ENCODE measurements around the gene RARS1. TPM values are rescaled to one million over a fixed set of nuclear protein-coding genes. Genes with fewer than 3 reads are reported as not detected.
"Not testable (repeated sequence)": the region's sequence is repeated elsewhere in the genome, so short reads cannot be mapped to it uniquely, and the experiment has no call there.

RARS1 gene
- total RNA-seq, 1 experiment from 2014 or later, result 128 TPM

DNA sequence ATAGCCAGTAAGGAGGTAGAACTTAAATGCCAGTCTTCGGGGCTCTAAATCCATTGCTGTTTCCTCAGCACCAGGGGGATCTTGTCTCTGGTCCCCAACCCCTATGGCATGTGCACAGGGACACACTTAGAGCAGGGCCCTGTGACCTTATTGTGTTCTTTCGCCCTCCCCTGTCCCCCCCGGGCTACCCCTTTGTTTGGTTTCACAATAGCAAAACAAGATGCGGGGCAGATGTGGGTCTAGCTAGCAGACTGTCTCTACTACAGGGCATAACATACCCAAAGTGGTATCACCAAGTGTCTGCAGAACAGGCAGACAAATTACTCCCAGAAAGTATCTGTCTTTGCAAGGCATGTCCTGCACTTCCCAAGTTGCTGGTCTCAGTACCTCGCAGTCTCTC, 44.9 kb downstream of the RARS1 start:
- H3K27me3 ChIP-seq (ENCODE audit: control insufficient read depth, insufficient read depth, low read length), result no peaks in the 10 kb centered on the region
- H3K36me3 ChIP-seq (ENCODE audit: control insufficient read depth, insufficient read depth, low read length), result no peaks in the 10 kb centered on the region
- no peaks in the 10 kb centered on the region for H3K9me3 ChIP-seq (ENCODE audit: control insufficient read depth, insufficient read depth, low read depth, low read length)
- H3K4me1 ChIP-seq (ENCODE audit: control insufficient read depth, insufficient read depth, low read length), result no peaks in the 10 kb centered on the region
- BruUV-seq (replicated peaks), result no TSS peak
- H3K4me3 ChIP-seq (ENCODE audit: low read depth in 2 of 2, low read length in 2 of 2), result no peak overlapping the region
- TF ChIP-seq REST (IDR thresholded peaks at IDR 0.05; ENCODE audit: insufficient read depth in 1 of 2, low read depth in 2 of 2, low read length in 1 of 2) (no peak), TCF7L2 (IDR thresholded peaks at IDR 0.05; ENCODE audit: low read depth, low read length) (no peak), CTCF (IDR thresholded peaks at IDR 0.05) (no peak), POLR2AphosphoS5 (IDR thresholded peaks at IDR 0.05; ENCODE audit: low read depth, low read length) (no peak), SIN3A (IDR thresholded peaks at IDR 0.05; ENCODE audit: borderline replicate concordance, insufficient read depth, low read depth, low read length) (no peak)
- ATAC-seq, result no peak
- ChIA-PET CTCF (no interaction called here), POLR2A (no interaction called here)
- intact Hi-C loops (cut with micrococcal nuclease; ENCODE audit: unreplicated experiment), result no loop called here
- no peak overlapping the region for H3K27ac ChIP-seq (ENCODE audit: low read length)
- in situ Hi-C loops (cut with HindIII; ENCODE audit: low pct_unique_long_range_greater_than_20kb, low sequenced_read_pairs), result no loop called here
- no peak for DNase-seq (ENCODE audit: low read depth, low spot score)

GRCh38 chr5:168531987-168532864, 46.0 kb downstream of the RARS1 start:
- Histone ChIP-seq H3K4me3 (ENCODE audit: low read depth in 2 of 2, low read length in 2 of 2) (no peak overlapping the region), H3K9me3 (ENCODE audit: control insufficient read depth, insufficient read depth, low read depth, low read length) (no peaks in the 10 kb centered on the region), H3K36me3 (ENCODE audit: control insufficient read depth, insufficient read depth, low read length) (no peaks in the 10 kb centered on the region), H3K27me3 (ENCODE audit: control insufficient read depth, insufficient read depth, low read length) (no peaks in the 10 kb centered on the region), H3K27ac (ENCODE audit: low read length) (no peak overlapping the region), H3K4me1 (ENCODE audit: control insufficient read depth, insufficient read depth, low read length) (no peaks in the 10 kb centered on the region)
- intact Hi-C loops (cut with micrococcal nuclease; ENCODE audit: unreplicated experiment), result no loop called here
- ChIA-PET CTCF (no interaction called here), POLR2A (no interaction called here)
- DNase-seq (ENCODE audit: low read depth, low spot score) (no peak), ATAC-seq (no peak)
- no TSS peak for BruUV-seq (replicated peaks)
- TF ChIP-seq SIN3A (IDR thresholded peaks at IDR 0.05; ENCODE audit: borderline replicate concordance, insufficient read depth, low read depth, low read length) (no peak), TCF7L2 (IDR thresholded peaks at IDR 0.05; ENCODE audit: low read depth, low read length) (no peak), POLR2AphosphoS5 (IDR thresholded peaks at IDR 0.05; ENCODE audit: low read depth, low read length) (no peak), REST (IDR thresholded peaks at IDR 0.05; ENCODE audit: insufficient read depth in 1 of 2, low read depth in 2 of 2, low read length in 1 of 2) (no peak), CTCF (IDR thresholded peaks at IDR 0.05) (no peak)
- in situ Hi-C loops (cut with HindIII; ENCODE audit: low pct_unique_long_range_greater_than_20kb, low sequenced_read_pairs), result no loop called here

DNA sequence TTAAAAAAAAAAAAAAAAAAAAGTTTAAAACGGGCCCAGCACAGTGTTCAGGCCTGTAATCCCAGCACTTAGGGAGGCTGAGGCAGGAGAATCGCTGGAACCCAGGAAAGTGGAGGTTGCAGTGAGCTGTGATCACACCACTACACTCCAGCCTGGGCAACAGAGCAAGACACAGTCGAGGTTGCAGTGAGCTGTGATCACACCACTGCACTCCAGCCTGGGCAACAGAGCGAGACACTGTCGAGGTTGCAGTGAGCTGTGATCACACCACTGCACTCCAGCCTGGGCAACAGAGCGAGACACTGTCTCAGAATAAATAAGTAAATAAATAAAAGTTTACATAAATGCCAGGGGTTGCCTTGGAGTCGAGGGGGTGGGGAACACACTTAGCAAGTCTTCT, 48.1 kb downstream of the RARS1 start:
- intact Hi-C loops (cut with micrococcal nuclease; ENCODE audit: unreplicated experiment); H3K27me3 ChIP-seq (ENCODE audit: control insufficient read depth, insufficient read depth, low read length); ATAC-seq; H3K27ac ChIP-seq (ENCODE audit: low read length); in situ Hi-C loops (cut with HindIII; ENCODE audit: low pct_unique_long_range_greater_than_20kb, low sequenced_read_pairs); H3K4me1 ChIP-seq (ENCODE audit: control insufficient read depth, insufficient read depth, low read length); H3K36me3 ChIP-seq (ENCODE audit: control insufficient read depth, insufficient read depth, low read length); H3K9me3 ChIP-seq (ENCODE audit: control insufficient read depth, insufficient read depth, low read depth, low read length); BruUV-seq (replicated peaks); H3K4me3 ChIP-seq (ENCODE audit: low read depth in 2 of 2, low read length in 2 of 2); DNase-seq (ENCODE audit: low read depth, low spot score); POLR2A ChIA-PET: not testable (repeated sequence)
- CTCF ChIA-PET, result interaction anchor here (0.7 kb wide), 1 partner anchor 126 kb away, joined by 4 read pairs; no protein-coding TSS in a partner anchor

All from Panc1 (cell line).